ENCODE data around the gene RYR2. TPM values are rescaled to one million over a fixed set of nuclear protein-coding genes. Genes with fewer than 3 reads are reported as not detected.

The RYR2 gene
- total RNA-seq, 4 donors from 2014 or later: 1.2 to 7.0 (median 2.5) TPM

DNA sequence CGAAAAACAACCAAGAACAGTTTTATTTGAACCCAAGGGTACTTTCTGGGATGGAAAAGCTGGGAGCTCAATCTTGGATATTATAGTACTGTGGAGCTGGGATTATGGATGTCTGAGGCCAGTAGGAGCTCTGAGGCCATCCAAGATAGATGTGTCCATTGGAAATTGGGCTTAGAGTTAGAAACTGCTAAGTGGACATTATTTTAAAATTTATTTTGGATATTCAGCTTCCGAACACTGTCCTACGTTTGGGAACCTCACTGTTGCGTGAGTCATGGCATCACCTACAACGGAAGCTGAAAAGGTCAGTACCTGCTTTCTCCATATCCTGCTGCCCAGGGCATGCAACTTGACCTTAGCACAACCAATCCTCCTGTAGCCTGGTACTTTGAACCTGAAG lies 61.0 kb downstream of the RYR2 start:
- in situ Hi-C loops (cut with MboI; ENCODE audit: low pct_ligation_motif_present in 1 of 4, low pct_unique_long_range_greater_than_20kb in 1 of 4, low sequenced_read_pairs in 3 of 4) (no loop called here), intact Hi-C loops (cut with DNase I; ENCODE audit: low total_unique reads) (no loop called here)
- 87 to 90% methylated on average over 1 to 5 of the region's 5 CpGs for WGBS, 2 donors (ENCODE audit: low coverage in 1 of 2)
- Histone ChIP-seq H3K36me3 (no peaks in the 10 kb centered on the region), H3K27ac (no peak overlapping the region), H3K9me3 (no peaks in the 10 kb centered on the region), H3K4me3 (no peak overlapping the region), H3K27me3 (no peaks in the 10 kb centered on the region), H3K4me1 (no peaks in the 10 kb centered on the region)
- DNase-seq: no peak
- TF ChIP-seq, protein P1, sequence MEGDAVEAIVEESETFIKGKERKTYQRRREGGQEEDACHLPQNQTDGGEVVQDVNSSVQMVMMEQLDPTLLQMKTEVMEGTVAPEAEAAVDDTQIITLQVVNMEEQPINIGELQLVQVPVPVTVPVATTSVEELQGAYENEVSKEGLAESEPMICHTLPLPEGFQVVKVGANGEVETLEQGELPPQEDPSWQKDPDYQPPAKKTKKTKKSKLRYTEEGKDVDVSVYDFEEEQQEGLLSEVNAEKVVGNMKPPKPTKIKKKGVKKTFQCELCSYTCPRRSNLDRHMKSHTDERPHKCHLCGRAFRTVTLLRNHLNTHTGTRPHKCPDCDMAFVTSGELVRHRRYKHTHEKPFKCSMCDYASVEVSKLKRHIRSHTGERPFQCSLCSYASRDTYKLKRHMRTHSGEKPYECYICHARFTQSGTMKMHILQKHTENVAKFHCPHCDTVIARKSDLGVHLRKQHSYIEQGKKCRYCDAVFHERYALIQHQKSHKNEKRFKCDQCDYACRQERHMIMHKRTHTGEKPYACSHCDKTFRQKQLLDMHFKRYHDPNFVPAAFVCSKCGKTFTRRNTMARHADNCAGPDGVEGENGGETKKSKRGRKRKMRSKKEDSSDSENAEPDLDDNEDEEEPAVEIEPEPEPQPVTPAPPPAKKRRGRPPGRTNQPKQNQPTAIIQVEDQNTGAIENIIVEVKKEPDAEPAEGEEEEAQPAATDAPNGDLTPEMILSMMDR (IDR thresholded peaks at IDR 0.05): no peak
- TF ChIP-seq POLR2A (IDR thresholded peaks at IDR 0.05) (no peak), EP300 (IDR thresholded peaks at IDR 0.05; ENCODE audit: low read depth) (no peak), POLR2AphosphoS5 (IDR thresholded peaks at IDR 0.05) (no peak)

DNA sequence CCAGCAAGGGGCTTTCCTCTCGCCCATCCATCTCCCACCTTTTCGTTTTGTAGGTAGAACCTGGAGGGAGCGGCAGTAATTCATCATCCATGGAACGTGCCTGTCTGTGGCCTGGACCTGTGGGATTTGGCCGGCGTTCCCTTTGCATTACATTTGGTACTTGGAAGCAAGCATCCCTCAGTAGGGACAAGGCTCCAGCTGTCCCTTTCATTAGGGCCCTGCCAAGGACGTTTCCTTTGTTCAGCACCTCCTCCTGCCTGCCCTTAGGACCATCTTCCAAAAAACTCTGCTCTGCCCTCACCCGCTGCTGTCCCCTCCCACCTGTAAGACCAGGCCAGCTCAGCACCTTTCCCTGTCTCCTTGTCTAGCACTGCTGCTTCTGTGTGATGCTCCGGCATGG lies 62.1 kb downstream of the RYR2 start:
- Histone ChIP-seq H3K4me3 (no peak overlapping the region), H3K4me1 (no peaks in the 10 kb centered on the region), H3K27ac (no peak overlapping the region), H3K36me3 (no peaks in the 10 kb centered on the region), H3K9me3 (no peaks in the 10 kb centered on the region), H3K27me3 (no peaks in the 10 kb centered on the region)
- intact Hi-C loops (cut with DNase I; ENCODE audit: low total_unique reads): no loop called here
- WGBS, 2 donors (ENCODE audit: low coverage in 1 of 2): 84% methylated on average over 9 of the region's 9 CpGs; no CpG with 5 or more reads in 1 of the 2 donors
- no peak for DNase-seq
- in situ Hi-C loops (cut with MboI; ENCODE audit: low pct_ligation_motif_present in 1 of 4, low pct_unique_long_range_greater_than_20kb in 1 of 4, low sequenced_read_pairs in 3 of 4): no loop called here
- TF ChIP-seq POLR2A (IDR thresholded peaks at IDR 0.05) (no peak), EP300 (IDR thresholded peaks at IDR 0.05; ENCODE audit: low read depth) (no peak), POLR2AphosphoS5 (IDR thresholded peaks at IDR 0.05) (no peak)
- TF ChIP-seq, protein P1 (IDR thresholded peaks at IDR 0.05): no peak

DNA sequence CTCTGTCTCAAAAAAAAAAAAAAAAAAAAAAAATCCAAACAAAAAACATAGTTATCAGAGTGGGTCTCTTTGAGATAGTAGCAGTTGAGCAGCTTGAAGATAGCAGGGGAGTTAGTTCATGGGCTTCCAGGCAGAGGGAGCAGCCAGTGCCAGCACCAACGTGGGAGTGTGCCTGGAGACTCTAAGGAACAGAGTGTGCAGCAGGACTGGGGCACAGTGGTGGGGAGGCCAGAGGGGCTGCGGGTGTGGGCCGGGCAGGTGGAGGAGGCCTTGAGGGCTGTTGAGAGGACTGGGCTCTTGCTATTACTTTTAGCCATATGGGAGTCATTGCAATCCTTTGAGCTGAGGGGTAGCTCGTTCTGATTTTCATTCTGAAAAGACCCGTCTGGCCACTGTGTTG lies 63.8 kb downstream of the RYR2 start:
- TF ChIP-seq EP300 (IDR thresholded peaks at IDR 0.05; ENCODE audit: low read depth) (no peak), POLR2AphosphoS5 (IDR thresholded peaks at IDR 0.05) (no peak)
- intact Hi-C loops (cut with DNase I; ENCODE audit: low total_unique reads): no loop called here
- Histone ChIP-seq H3K4me1 (no peaks in the 10 kb centered on the region), H3K9me3 (no peaks in the 10 kb centered on the region), H3K27me3 (no peaks in the 10 kb centered on the region), H3K4me3 (no peak overlapping the region), H3K36me3 (no peaks in the 10 kb centered on the region), H3K27ac (no peak overlapping the region)
- 64% methylated on average over 5 of the region's 5 CpGs; no CpG with 5 or more reads in 1 of the 2 donors for WGBS, 2 donors (ENCODE audit: low coverage in 1 of 2)
- no peak for DNase-seq
- in situ Hi-C loops (cut with MboI; ENCODE audit: low pct_ligation_motif_present in 1 of 4, low pct_unique_long_range_greater_than_20kb in 1 of 4, low sequenced_read_pairs in 3 of 4): no loop called here

DNA sequence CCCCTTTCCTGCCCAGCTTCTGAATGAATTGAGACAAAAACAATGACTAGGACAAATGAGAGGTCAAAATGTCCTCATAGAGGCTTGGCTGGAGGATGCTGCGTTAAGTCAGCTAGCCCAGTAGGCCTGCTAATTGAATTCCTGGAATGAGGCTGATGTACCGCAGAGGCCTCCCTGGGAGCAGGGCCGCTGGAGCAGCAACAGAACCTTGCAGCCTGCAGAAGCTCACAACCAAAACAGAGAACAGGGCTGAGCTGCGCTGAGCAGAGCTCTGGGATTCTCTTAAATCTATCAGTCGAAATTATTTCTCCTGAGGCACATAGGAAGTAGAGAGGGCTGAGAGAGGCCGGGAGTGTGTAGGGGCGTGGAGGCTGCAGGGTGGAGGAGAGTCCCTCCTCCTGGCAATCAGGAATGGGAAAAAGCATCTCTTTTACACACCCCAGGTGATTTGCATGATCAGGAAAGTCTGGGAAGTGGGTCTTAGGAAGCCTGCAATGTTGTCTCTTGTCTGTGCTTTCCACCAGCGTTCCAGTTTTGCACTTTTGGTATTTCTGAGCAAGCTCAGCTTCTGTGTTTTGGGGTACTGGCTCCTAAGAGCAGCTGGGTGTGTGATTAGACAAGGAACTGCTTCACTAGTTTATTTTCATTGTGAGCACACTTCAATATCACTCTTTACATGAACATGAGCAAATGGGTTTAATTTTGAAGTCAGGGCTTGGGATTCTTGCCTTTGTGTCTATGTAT lies 66.5 kb downstream of the RYR2 start:
- H3K27ac ChIP-seq: peak overlapping the region in 3 of 4 donors; percentile 10 to 28 (median 20)
- WGBS, 2 donors (ENCODE audit: low coverage in 1 of 2): 40 to 56% methylated on average over 3 to 8 of the region's 8 CpGs
- H3K36me3 ChIP-seq: no peaks in the 10 kb centered on the region
- no peak overlapping the region for H3K4me3 ChIP-seq
- no peak for DNase-seq
- no peaks in the 10 kb centered on the region for H3K4me1 ChIP-seq
- H3K27me3 ChIP-seq: no peaks in the 10 kb centered on the region
- H3K9me3 ChIP-seq: no peaks in the 10 kb centered on the region
- in situ Hi-C loops (cut with MboI; ENCODE audit: low pct_ligation_motif_present in 1 of 4, low pct_unique_long_range_greater_than_20kb in 1 of 4, low sequenced_read_pairs in 3 of 4): no loop called here
- TF ChIP-seq EP300 (IDR thresholded peaks at IDR 0.05; ENCODE audit: low read depth): no peak
- TF ChIP-seq POLR2A (IDR thresholded peaks at IDR 0.05): no peak
- no peak for TF ChIP-seq POLR2AphosphoS5 (IDR thresholded peaks at IDR 0.05)
- TF ChIP-seq, protein P1 (IDR thresholded peaks at IDR 0.05): no peak
- intact Hi-C loops (cut with DNase I; ENCODE audit: low total_unique reads): no loop called here
